ENCODE measurements around the gene CCDC63. TPM values are rescaled to one million over a fixed set of nuclear protein-coding genes. Genes with fewer than 3 reads are reported as not detected.

Gene CCDC63
- total RNA-seq, 2 donors from 2014 or later: not detected

- Histone ChIP-seq H3K27ac (no peak overlapping the region), H3K9me3 (no peaks in the 10 kb centered on the region), H3K4me3 (no peak overlapping the region), H3K4me1 (ENCODE audit: control insufficient read depth in 1 of 2, low read depth in 2 of 2) (no peaks in the 10 kb centered on the region), H3K27me3 (replicated peaks; ENCODE audit: insufficient read depth) (no peaks in the 10 kb centered on the region), H3K36me3 (no peaks in the 10 kb centered on the region)
- ATAC-seq (ENCODE audit: insufficient number of reproducible peaks, low FRiP score, low read depth) (no peak), DNase-seq (ENCODE audit: low spot score) (no peak)
- no peak for TF ChIP-seq CTCF (IDR thresholded peaks at IDR 0.05)
These were observed 86.7 kb downstream of the CCDC63 start for GRCh38 chr12:110933326-110933974.

DNA sequence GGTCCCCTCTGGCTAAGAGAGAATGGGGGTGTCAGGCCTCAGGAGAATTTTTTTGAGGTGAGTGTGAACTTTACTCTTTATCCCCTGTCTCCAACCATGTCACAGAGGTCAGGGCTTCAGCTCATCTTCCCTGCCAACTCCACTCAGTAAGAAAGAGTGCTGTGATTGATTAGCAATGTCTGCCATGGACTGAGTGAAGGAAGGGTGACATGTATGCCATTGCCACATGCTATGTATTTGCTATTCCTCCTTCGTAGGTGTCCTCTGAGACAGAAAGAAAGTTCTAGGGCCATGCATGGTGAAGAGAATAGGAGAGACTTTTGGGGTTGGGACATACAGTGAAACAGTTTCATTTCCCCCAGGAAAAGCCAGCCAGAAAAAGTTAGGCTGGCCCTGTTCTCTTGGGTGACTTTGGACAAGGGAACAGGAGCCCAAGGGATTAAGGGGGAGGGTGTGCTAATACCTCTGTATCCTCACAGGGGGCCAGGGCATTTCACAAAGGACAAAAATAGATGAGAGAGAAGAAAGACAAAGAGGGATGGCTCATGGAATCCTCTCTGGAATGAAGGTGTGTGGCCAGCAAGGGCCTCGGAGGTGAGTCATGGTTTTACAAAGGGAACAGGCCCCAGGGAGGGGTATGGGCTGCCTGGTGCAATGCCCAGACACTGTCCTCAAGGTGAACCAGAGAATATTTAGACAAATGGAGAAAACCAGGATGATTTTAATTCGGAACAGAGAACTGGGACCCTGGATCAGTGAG lies 87.5 kb downstream of the CCDC63 start:
- no peaks in the 10 kb centered on the region for H3K4me1 ChIP-seq (ENCODE audit: control insufficient read depth in 1 of 2, low read depth in 2 of 2)
- H3K36me3 ChIP-seq: no peaks in the 10 kb centered on the region
- no peak overlapping the region for H3K4me3 ChIP-seq
- H3K9me3 ChIP-seq: no peaks in the 10 kb centered on the region
- H3K27ac ChIP-seq: no peak overlapping the region
- H3K27me3 ChIP-seq (replicated peaks; ENCODE audit: insufficient read depth): no peaks in the 10 kb centered on the region
- DNase-seq (ENCODE audit: low spot score) (no peak), ATAC-seq (ENCODE audit: insufficient number of reproducible peaks, low FRiP score, low read depth) (no peak)
- no peak for TF ChIP-seq CTCF (IDR thresholded peaks at IDR 0.05)

DNA sequence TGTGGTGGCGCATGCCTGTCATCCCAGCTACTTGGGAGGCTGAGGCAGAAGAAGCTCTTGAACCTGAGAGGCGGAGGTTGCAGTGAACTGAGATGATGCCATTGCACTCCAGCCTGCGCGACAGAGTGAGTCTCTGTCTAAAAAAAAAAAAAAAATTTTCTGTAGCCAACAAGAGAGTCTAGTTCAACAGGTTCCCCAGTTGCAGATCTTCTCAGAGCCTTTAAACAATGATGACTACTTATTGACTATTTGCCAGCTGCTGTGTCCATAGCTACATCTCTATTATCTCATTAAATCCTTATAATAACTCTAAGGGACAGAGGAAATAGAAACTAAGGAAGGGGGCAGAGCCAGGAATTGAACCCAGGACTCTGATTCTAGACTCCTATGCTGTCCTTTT lies 88.8 kb downstream of the CCDC63 start:
- H3K9me3 ChIP-seq: no peaks in the 10 kb centered on the region
- H3K27me3 ChIP-seq (replicated peaks; ENCODE audit: insufficient read depth): no peaks in the 10 kb centered on the region
- H3K27ac ChIP-seq: no peak overlapping the region
- H3K4me1 ChIP-seq (ENCODE audit: control insufficient read depth in 1 of 2, low read depth in 2 of 2): no peaks in the 10 kb centered on the region
- H3K4me3 ChIP-seq: no peak overlapping the region
- no peaks in the 10 kb centered on the region for H3K36me3 ChIP-seq
- ATAC-seq (ENCODE audit: insufficient number of reproducible peaks, low FRiP score, low read depth) (no peak), DNase-seq (ENCODE audit: low spot score) (no peak)
- no peak for TF ChIP-seq CTCF (IDR thresholded peaks at IDR 0.05)

DNA sequence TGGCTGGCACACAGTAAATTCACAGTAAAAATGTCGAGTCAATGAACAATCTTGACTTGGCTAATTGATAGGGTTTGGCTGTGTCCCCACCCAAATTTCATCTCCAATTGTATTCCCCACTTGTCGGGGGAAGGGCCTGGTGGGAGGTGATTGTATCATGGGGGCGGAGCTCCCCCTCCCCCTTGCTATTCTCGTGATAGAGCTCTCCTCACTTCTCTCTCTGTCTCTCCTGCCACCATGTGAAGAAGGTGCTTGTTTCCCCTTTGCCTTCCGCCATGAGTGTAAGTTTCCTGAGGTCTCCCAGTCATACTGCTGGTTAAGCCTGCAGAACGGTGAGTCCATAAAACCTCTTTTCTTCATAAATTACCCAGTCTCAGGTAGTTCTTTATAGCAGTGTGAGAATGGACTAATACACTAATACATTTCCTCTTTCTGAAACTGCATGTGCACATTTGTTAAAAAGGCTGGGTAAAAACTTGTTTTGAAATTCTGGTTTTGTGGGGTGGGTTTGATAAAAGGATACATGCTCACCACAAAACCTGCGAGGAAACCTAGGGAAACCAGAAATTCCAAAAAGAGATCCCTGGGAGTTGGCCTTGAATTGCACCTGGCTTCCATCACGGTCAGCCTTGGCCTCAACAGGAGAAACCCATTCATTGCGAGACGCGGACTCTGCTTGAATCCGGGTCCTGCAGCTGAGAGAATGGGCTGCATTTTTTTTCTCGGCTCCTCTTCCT lies 89.7 kb downstream of the CCDC63 start:
- no peaks in the 10 kb centered on the region for H3K4me1 ChIP-seq (ENCODE audit: control insufficient read depth in 1 of 2, low read depth in 2 of 2)
- no peaks in the 10 kb centered on the region for H3K36me3 ChIP-seq
- H3K27me3 ChIP-seq (replicated peaks; ENCODE audit: insufficient read depth): no peaks in the 10 kb centered on the region
- ATAC-seq (ENCODE audit: insufficient number of reproducible peaks, low FRiP score, low read depth): no peak
- no peaks in the 10 kb centered on the region for H3K9me3 ChIP-seq
- H3K27ac ChIP-seq: no peak overlapping the region
- no peak for TF ChIP-seq CTCF (IDR thresholded peaks at IDR 0.05)
- no peak for DNase-seq (ENCODE audit: low spot score)
- no peak overlapping the region for H3K4me3 ChIP-seq

DNA sequence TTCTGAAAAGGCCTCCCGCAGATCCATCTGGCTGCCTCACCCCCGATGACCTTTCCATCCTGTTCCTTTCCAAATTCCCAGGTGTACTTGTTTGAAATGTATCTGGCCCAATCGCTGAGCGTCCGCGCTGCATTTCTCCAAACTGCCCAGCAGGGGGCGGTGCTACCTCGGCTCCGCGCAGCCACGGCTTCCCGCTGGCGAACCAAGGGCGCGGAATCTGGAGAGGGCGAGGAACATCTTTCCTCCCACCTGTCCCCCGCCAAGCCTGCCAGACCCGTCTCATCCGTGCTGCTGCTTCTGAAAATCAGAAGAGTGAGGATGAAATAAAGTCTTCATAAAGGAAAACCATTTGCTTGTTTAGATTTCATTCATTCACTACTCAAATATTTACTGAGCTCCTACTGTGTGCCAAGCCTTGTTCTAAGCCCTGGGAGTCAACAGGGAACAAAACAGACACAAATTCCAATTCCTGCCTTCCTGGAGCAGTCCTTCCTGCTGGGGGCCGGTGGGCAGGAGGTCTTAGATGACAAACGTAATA lies 90.4 kb downstream of the CCDC63 start:
- ATAC-seq (ENCODE audit: insufficient number of reproducible peaks, low FRiP score, low read depth): no peak
- H3K9me3 ChIP-seq: no peaks in the 10 kb centered on the region
- no peaks in the 10 kb centered on the region for H3K27me3 ChIP-seq (replicated peaks; ENCODE audit: insufficient read depth)
- H3K4me3 ChIP-seq: no peak overlapping the region
- H3K27ac ChIP-seq: no peak overlapping the region
- no peak for DNase-seq (ENCODE audit: low spot score)
- TF ChIP-seq CTCF (IDR thresholded peaks at IDR 0.05): peak; percentile 87
- no peaks in the 10 kb centered on the region for H3K36me3 ChIP-seq
- no peaks in the 10 kb centered on the region for H3K4me1 ChIP-seq (ENCODE audit: control insufficient read depth in 1 of 2, low read depth in 2 of 2)

Measured in thoracic aorta (tissue), 2 donors.